GOT3 (cell line): ENCODE measurements around the gene KCNMA1.
"Not testable (repeated sequence)": the region's sequence is repeated elsewhere in the genome, so short reads cannot be mapped to it uniquely, and the experiment has no call there.

Experiments
- DNase-seq: peaks from one replicate; lab custom pipeline; 2025; ENCODE audit warnings: mixed read lengths; lab: John Stamatoyannopoulos, UW

Gene KCNMA1

GRCh38 chr10:77532068-77532467, 105.5 kb downstream of the KCNMA1 start:
- DNase-seq: peak; percentile 49

GRCh38 chr10:77531441-77532001, 106.1 kb downstream of the KCNMA1 start:
- peak; percentile 29 for DNase-seq

GRCh38 chr10:77530011-77530410, 107.6 kb downstream of the KCNMA1 start:
- no peak for DNase-seq

GRCh38 chr10:77529050-77529576, 108.5 kb downstream of the KCNMA1 start:
- no peak for DNase-seq

GRCh38 chr10:77527839-77528238, 109.8 kb downstream of the KCNMA1 start:
- DNase-seq: no peak

- DNase-seq: no peak
These were observed 110.6 kb downstream of the KCNMA1 start for GRCh38 chr10:77526868-77527617.

GRCh38 chr10:77524281-77524711, 113.3 kb downstream of the KCNMA1 start:
- DNase-seq: no peak

- DNase-seq: no peak
These were observed 115.3 kb downstream of the KCNMA1 start for GRCh38 chr10:77522268-77522809.

- no peak for DNase-seq
These were observed 116.6 kb downstream of the KCNMA1 start for GRCh38 chr10:77520995-77521394.

GRCh38 chr10:77520290-77520689, 117.3 kb downstream of the KCNMA1 start:
- DNase-seq: no peak

GRCh38 chr10:77519791-77520190, 117.8 kb downstream of the KCNMA1 start:
- not testable (repeated sequence) for DNase-seq

GRCh38 chr10:77518910-77519274, 118.7 kb downstream of the KCNMA1 start:
- no peak for DNase-seq

- DNase-seq: no peak
These were observed 119.2 kb downstream of the KCNMA1 start for GRCh38 chr10:77518241-77518909.

GRCh38 chr10:77516575-77516974, 121.0 kb downstream of the KCNMA1 start:
- no peak for DNase-seq

GRCh38 chr10:77514870-77515269, 122.7 kb downstream of the KCNMA1 start:
- no peak for DNase-seq

- peak; percentile 57 for DNase-seq
These were observed 123.8 kb downstream of the KCNMA1 start for GRCh38 chr10:77513781-77514331.

- DNase-seq: no peak
These were observed 124.4 kb downstream of the KCNMA1 start for GRCh38 chr10:77513220-77513619.

- DNase-seq: no peak
These were observed 125.4 kb downstream of the KCNMA1 start for GRCh38 chr10:77512219-77512578.

- no peak for DNase-seq
These were observed 126.0 kb downstream of the KCNMA1 start for GRCh38 chr10:77511498-77512218.

- no peak for DNase-seq
These were observed 126.9 kb downstream of the KCNMA1 start for GRCh38 chr10:77510695-77511094.

GRCh38 chr10:77510294-77510693, 127.3 kb downstream of the KCNMA1 start:
- no peak for DNase-seq

- DNase-seq: no peak
These were observed 128.2 kb downstream of the KCNMA1 start for GRCh38 chr10:77509391-77509790.
